Fibroblast of lung (primary cell): Measurements from ENCODE around the gene CIB2. TPM values are rescaled to one million over a fixed set of nuclear protein-coding genes. Genes with fewer than 3 reads are reported as not detected.

Source experiments
- DNase-seq, 2 donors: peaks; one replicate each; pipeline versions ENCODE4 v3.0.0 to v3.0.0-alpha.2; 2010; ENCODE audit warnings: low read depth in 2 of 2
- H2AFZ ChIP-seq: 2 replicates; pipeline ENCODE4 v1.5.1; 2012; ENCODE audit warnings: low read length, control low read depth, inconsistent platforms
- H3K27ac ChIP-seq: 2 replicates; pipeline ENCODE4 v1.5.1; 2011; ENCODE audit warnings: low read length, control low read depth; ENCODE audit not compliant: insufficient read depth
- H3K27me3 ChIP-seq: 2 replicates; pipeline ENCODE4 v1.5.1; 2011; ENCODE audit warnings: mild to moderate bottlenecking, low read length; ENCODE audit not compliant: control insufficient read depth, insufficient read depth
- H3K36me3 ChIP-seq: 2 replicates; pipeline ENCODE4 v1.5.1; 2011; ENCODE audit warnings: low read length; ENCODE audit not compliant: control insufficient read depth, insufficient read depth
- H3K4me1 ChIP-seq: 2 replicates; pipeline ENCODE4 v1.5.1; 2011; ENCODE audit warnings: low read length; ENCODE audit not compliant: control insufficient read depth, insufficient read depth; ENCODE audit errors: extremely low read depth
- H3K4me2 ChIP-seq: 2 replicates; pipeline ENCODE4 v1.5.1; 2011; ENCODE audit warnings: low read length, control low read depth; ENCODE audit not compliant: insufficient read depth; ENCODE audit errors: extremely low read depth
- H3K4me3 ChIP-seq, 4 experiments: fragments of 200-600 bp in 1 of 4; sonication (generic) in 1 of 4; replicated peaks in 1 of 4; 2 replicates each; pipeline ENCODE4 v1.5.1; 2011 to 2016; ENCODE audit warnings: low read length in 4 of 4, low read depth in 3 of 4, mild to moderate bottlenecking in 3 of 4, control low read depth in 2 of 4, inconsistent platforms in 1 of 4, mixed read lengths in 1 of 4; ENCODE audit not compliant: insufficient read depth in 1 of 4; ENCODE audit errors: control extremely low read depth in 1 of 4
- H3K79me2 ChIP-seq: 2 replicates; pipeline ENCODE4 v1.5.1; 2012; ENCODE audit warnings: mild to moderate bottlenecking, low read length, inconsistent platforms; ENCODE audit not compliant: control insufficient read depth, insufficient read depth
- H3K9ac ChIP-seq: 2 replicates; pipeline ENCODE4 v1.5.1; 2011; ENCODE audit warnings: mild to moderate bottlenecking, low read length, control low read depth; ENCODE audit not compliant: insufficient read depth
- H3K9me3 ChIP-seq: 2 replicates; pipeline ENCODE4 v1.5.1; 2012; ENCODE audit warnings: low read depth, low read length; ENCODE audit not compliant: control insufficient read depth, insufficient read depth
- H4K20me1 ChIP-seq: 2 replicates; pipeline ENCODE4 v1.5.1; 2011; ENCODE audit warnings: low read length; ENCODE audit not compliant: control insufficient read depth, insufficient read depth; ENCODE audit errors: extremely low read depth
- CTCF ChIP-seq, 2 donors: IDR thresholded peaks in 1 of 2; conservative IDR thresholded peaks in 1 of 2; 1 replicate in 1 of 2; 2 replicates in 1 of 2; pipeline ENCODE4 v1.5.1; 2011 to 2012; ENCODE audit warnings: low read length in 2 of 2, control low read depth in 1 of 2, inconsistent platforms in 1 of 2, low read depth in 1 of 2, mild to moderate bottlenecking in 1 of 2
- EZH2 ChIP-seq: IDR thresholded peaks from 2 replicates; pipeline ENCODE4 v1.5.1; 2012; ENCODE audit warnings: low read length, control low read depth, mild to moderate bottlenecking; ENCODE audit errors: missing control alignments
- polyA plus RNA-seq, 2 donors: library from polyadenylated mRNA; depleted of rRNA in 1 of 2; stranded (reverse) in 1 of 2; unstranded in 1 of 2; fragments of >200 nt; gene quantifications; 2 replicates each; pipeline ENCODE4 v1.2.1, GENCODE V29; 2011 to 2012; ENCODE audit warnings: missing spikeins in 1 of 2
- total RNA-seq: library from RNA; depleted of rRNA; stranded (reverse); fragments of >200 nt; gene quantifications from 2 replicates; pipeline ENCODE4 v1.2.1, GENCODE V29; 2014

CIB2 gene
- total and polyA plus RNA-seq, 2 donors (not counting 1 experiment from before 2014, with no cell fraction given): 3.1 to 4.2 TPM

DNA sequence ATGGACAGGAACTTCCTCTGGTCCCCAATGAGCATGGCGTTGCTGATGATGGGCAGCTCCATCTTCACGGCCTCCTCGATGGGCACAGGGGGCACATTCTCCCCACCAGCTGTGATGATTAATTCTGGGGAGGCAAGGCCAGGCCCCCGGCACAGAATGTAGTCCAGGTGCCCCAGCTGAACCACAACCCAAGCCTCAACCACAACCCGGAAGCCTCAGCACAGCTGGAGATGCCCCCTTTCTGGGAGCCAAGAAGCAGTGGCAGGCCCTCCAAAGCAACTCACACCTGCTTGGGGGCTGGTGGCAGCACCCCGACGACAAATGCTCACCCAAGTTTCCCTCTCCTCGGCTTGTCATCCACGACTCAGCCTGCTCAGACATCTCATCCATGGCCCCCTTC is 43.2 kb upstream of the CIB2 start:
- Histone ChIP-seq H3K4me1 (no peaks in the 10 kb centered on the region), H2AFZ (no peak overlapping the region), H3K4me2 (no peak overlapping the region), H3K9ac (no peak overlapping the region), H3K27ac (no peak overlapping the region), H3K36me3 (peaks cover 4% of the 10 kb centered on the region), H4K20me1 (no peaks in the 10 kb centered on the region), H3K4me3 (no peak overlapping the region), H3K79me2 (no peaks in the 10 kb centered on the region), H3K9me3 (no peaks in the 10 kb centered on the region), H3K27me3 (no peaks in the 10 kb centered on the region)
- DNase-seq: no peak
- TF ChIP-seq CTCF (conservative IDR thresholded peaks at IDR 0.05 in 1 of 2, IDR thresholded peaks at IDR 0.05 in 1 of 2; ENCODE audit: low read depth in 1 of 2, low read length in 2 of 2) (no peak), EZH2 (no peak)

GRCh38 chr15:78171864-78172472 is 40.7 kb upstream of the CIB2 start:
- Histone ChIP-seq H3K4me1 (no peaks in the 10 kb centered on the region), H3K79me2 (no peaks in the 10 kb centered on the region), H3K4me2 (no peak overlapping the region), H3K9ac (no peak overlapping the region), H4K20me1 (no peaks in the 10 kb centered on the region), H3K4me3 (no peak overlapping the region), H3K9me3 (no peaks in the 10 kb centered on the region), H3K36me3 (peaks cover 4% of the 10 kb centered on the region), H3K27me3 (no peaks in the 10 kb centered on the region), H2AFZ (no peak overlapping the region), H3K27ac (no peak overlapping the region)
- no peak for DNase-seq
- TF ChIP-seq EZH2 (no peak), CTCF (conservative IDR thresholded peaks at IDR 0.05 in 1 of 2, IDR thresholded peaks at IDR 0.05 in 1 of 2; ENCODE audit: low read depth in 1 of 2, low read length in 2 of 2) (no peak)

DNA sequence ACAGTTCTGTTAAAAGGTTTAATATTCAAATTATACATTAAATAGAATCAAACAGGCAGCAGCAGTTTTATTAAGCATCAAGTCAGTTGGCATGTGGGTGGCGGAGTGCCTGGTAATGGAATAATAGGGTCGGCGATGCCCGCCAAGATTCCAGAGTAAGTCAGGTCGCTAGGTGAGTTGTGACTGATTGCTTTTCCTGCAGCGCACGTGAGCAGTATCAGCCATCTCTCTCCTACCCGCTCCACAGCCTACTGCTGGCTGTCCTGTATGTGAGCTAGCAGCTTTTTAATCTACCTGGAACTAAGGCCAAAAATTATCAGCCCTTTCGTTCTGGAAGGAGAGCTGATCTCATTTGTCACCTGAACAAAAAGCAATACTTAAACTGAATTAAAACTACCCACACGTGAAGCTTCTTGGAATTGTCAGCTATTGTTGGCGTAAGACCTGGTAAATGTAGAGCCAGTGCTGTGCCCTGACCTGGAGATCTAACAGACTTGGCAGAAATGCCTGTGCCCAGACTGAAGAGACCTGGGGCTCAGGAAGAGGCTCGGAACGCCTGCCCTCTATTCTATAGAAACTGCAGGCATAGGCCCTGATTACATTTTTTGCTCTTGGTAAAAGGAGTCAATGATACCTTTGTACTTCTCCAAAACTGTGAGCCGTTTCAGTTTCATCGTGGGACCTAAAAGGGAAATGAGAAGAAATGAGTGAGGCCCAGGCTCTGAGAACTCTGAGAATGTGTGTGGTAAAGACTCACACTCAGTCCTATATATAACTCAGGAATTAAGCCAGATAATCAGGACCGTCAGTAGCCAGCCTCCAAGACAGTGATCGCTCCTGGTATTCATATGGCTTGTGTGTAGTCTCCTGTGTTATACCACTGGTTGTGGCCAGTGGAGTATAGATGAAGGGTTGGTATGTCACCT is 39.9 kb upstream of the CIB2 start:
- H3K79me2 ChIP-seq: no peaks in the 10 kb centered on the region
- no peak for DNase-seq
- H3K27ac ChIP-seq: no peak overlapping the region
- H3K4me1 ChIP-seq: no peaks in the 10 kb centered on the region
- no peak overlapping the region for H2AFZ ChIP-seq
- no peak overlapping the region for H3K4me3 ChIP-seq
- no peaks in the 10 kb centered on the region for H3K9me3 ChIP-seq
- no peak overlapping the region for H3K9ac ChIP-seq
- peaks cover 4% of the 10 kb centered on the region for H3K36me3 ChIP-seq
- no peaks in the 10 kb centered on the region for H4K20me1 ChIP-seq
- no peak overlapping the region for H3K4me2 ChIP-seq
- TF ChIP-seq CTCF (conservative IDR thresholded peaks at IDR 0.05 in 1 of 2, IDR thresholded peaks at IDR 0.05 in 1 of 2; ENCODE audit: low read depth in 1 of 2, low read length in 2 of 2) (no peak), EZH2 (no peak)
- no peaks in the 10 kb centered on the region for H3K27me3 ChIP-seq
